Activated CD4-positive, alpha-beta T cell treated with anti-CD3 and anti-CD28 coated beads, Interleukin-2, Interleukin-4, amounts not matched to agents 100 ng/mL and 50 ng/mL, durations not matched to agents 16 hours and 8 hours (primary cell): Measurements from ENCODE around the gene MBP.
"Not testable (repeated sequence)": the region's sequence is repeated elsewhere in the genome, so short reads cannot be mapped to it uniquely, and the experiment has no call there.

ENCODE experiments used
- DNase-seq: peaks from one replicate; pipeline ENCODE4 v3.0.0-alpha.2; 2020; ENCODE audit warnings: low spot score

MBP gene

DNA sequence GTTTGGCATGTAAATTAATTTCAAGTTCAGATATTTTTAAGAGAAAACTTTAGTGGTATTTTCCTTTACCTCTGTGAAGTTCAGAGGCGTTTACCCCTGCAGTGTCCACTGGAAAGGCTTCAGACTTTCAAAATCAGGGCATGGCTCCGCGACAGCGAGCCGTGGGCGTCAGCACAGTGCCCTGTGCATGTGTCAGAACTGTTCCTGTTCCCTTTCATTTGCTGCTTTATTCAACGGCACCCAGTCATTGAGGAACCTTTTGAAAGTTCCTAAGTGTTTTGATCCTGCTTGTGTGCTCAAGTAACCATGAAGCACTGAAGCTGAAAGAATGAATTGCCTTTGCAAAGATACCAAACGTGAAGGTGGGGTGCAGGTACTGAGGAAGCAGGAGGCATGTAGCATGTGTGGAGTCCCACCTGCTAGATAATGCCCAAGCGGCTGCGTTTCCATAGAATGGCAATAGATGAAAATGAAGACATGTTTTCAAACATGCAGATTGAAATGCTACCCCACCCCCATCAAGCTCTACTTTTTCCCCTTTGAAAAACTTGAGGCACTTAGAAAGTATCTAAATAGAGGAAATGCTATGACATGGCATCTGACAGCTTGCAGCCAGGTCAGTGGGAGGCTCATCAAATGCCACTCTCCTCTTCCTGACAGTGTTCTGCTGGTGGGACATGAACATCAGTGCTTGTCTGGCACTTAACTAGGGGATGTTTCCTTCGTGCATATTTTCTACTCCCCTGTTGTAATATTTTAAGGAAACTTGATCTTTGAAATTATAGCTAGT lies 161.6 kb downstream of the MBP start:
- DNase-seq, result no peak

DNA sequence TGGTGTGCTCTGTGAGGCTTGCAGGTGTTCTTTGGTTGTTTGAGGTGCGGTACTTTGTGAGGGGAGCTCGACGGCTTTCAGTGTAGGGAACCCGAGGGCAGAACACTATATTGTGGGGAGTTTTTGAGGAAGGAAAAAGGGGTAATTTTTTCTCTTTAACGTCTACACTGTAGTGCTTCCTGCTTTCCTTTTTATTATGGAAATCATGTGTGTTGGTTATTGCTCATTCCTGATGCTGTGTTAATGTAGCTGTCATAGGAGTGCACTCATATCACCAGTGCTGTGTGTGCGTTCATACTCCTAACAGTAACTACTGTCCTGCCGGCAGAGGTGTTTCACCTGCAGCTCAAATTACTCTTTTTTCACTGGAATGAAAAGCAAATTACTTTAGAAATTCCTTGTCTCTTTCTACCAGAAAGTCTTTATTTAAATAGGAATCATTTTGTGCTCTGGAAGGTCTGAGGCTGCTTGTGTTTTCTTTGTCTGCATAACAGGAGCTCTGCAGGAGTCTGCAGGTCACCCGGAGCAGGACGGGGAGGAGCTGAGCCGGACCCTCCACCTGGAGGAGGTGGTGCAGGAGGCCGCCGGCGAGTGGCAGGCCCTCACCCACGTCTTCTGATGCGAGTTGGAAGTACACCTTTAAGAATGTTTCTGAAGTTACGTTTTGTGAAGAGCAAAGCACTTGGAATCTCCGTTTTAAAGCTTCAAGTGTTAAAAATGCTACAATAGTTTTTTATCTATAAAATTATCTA lies 164.7 kb downstream of the MBP start:
- no peak for DNase-seq

GRCh38 chr18:76967299-76967698 lies 165.3 kb downstream of the MBP start:
- not testable (repeated sequence) for DNase-seq

- not testable (repeated sequence) for DNase-seq
These were observed 166.9 kb downstream of the MBP start for GRCh38 chr18:76965555-76966151.

GRCh38 chr18:76963936-76964335 lies 168.6 kb downstream of the MBP start:
- DNase-seq, result no peak

DNA sequence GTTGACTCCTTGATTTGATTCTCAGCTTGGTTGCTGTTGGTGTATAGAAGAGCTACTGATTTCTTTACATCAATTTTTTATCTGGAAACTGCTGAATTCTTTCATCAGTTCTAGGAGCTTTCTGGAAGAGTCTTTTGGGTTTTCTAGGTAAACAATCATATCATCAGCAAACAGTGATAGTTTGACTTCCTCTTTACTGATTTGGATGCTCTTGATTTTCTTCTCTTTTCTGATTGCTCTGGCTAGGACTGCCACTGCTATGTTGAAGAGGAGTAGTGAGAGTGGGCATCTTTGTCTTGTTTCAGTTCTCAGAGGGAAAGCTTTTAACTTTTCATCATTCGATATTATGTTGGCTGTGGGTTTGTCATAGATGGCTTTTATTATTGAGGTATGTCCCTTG lies 169.7 kb downstream of the MBP start:
- no peak for DNase-seq

DNA sequence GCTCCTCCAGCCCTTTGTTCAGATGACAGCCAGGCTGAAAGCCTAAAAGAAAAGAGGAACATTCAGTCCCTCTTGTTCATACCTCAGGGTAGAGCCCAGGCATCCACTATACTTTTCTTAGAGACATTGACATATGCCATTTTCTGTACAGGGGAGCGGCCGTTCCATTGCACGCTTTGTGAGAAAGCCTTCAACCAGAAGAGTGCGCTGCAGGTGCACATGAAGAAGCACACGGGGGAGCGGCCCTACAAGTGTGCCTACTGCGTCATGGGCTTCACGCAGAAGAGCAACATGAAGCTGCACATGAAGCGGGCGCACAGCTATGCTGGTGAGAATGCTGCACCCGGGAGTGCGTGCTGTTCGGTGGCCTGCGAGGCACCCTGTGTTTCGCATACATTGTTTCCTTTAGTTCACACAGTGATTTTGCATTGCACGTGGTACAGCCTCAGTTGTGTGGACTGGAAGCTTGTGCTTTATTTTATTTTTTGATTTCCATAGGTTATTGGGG lies 172.0 kb downstream of the MBP start:
- DNase-seq, result no peak

DNA sequence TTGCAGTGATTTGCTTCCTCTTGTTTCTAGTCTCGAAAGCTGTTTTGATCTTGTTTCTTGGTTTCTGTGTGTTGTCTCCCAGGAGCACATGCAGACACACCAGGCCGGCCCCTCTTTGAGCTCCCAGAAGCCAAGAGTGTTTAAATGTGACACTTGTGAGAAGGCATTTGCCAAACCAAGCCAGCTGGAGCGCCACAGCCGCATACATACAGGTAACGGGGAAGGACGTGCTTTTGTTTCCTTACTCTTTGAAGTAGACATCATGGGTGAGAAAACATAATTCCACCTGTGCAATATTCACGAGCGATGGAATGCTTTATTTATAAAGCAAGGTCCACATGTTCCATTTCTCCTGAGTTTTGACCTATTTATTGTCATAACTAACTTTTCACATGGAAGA lies 173.0 kb downstream of the MBP start:
- no peak for DNase-seq

- no peak for DNase-seq
These were observed 173.8 kb downstream of the MBP start for GRCh38 chr18:76958692-76959341.

DNA sequence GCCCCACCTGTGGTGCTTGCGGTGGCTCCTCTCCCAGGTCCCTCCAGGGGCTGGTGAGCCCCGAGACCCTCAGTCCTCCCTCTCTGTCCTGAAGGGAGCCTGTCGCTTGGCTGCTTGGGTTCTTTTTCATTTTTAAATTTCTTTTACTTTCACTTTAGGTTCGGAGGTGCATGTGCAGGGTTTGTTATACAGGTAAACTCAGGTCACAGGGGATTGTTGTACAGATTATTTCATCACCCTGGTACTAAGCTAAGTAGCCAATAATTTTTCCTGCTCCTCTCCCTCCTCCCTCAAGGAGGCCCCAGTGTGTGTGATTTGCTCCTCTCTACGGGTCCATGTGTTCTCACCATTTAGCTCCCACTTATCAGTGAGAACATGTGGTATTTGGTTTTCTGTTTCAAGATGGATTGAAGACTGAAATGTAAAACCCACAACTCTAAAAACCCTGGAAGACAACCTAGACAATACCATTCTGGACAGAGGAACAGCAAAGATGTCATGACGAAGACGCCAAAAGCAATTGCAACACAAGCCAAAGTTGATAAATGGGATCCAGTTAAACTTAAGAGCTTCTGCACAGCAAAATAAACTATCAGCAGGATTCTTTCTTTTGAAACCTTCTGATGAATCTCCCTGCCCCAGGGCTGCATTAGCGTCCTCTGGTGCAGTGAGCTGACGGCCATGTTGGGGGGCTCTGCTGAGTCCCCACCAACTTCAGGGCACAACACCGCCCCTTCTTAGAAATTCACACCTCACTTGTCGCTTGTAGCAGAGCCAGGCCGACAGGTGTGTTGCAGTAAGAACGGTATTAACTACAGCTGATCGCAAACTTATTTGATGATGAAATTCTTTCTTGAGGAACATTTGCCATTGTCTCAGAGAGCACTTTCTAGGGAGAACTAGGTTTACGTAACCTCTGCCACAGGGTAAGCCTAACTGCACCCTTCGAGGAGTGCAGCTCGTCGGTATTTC lies 174.9 kb downstream of the MBP start:
- no peak for DNase-seq

GRCh38 chr18:76956648-76957047 lies 175.9 kb downstream of the MBP start:
- no peak for DNase-seq

DNA sequence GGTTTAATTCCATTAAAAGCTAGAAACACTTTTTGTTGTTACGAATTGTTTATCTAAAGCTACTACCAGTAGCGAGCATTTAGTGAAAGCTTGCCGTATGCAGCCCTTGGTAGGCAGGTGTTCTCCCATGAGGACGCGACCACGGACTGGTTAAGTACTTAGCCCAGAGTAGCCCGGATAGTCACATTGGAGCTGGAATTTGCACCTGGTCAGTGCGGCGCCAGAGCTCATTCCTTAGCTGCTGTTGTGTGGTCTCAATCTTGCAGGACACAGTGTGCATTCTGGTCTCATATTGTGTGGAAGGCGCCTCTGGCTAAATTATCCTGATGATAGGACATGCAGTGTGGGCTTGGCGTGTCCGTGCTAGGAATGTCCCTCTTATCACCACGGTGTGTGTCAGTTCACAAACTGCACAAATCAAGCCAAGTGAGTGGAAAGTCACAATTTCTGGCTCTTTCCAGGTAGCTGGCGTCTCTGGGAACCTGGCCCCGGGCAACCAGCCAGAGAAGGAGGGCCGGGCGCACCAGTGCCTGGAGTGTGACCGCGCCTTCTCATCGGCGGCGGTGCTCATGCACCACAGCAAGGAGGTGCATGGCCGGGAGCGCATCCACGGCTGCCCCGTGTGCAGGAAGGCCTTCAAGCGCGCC lies 176.9 kb downstream of the MBP start:
- DNase-seq, result no peak

DNA sequence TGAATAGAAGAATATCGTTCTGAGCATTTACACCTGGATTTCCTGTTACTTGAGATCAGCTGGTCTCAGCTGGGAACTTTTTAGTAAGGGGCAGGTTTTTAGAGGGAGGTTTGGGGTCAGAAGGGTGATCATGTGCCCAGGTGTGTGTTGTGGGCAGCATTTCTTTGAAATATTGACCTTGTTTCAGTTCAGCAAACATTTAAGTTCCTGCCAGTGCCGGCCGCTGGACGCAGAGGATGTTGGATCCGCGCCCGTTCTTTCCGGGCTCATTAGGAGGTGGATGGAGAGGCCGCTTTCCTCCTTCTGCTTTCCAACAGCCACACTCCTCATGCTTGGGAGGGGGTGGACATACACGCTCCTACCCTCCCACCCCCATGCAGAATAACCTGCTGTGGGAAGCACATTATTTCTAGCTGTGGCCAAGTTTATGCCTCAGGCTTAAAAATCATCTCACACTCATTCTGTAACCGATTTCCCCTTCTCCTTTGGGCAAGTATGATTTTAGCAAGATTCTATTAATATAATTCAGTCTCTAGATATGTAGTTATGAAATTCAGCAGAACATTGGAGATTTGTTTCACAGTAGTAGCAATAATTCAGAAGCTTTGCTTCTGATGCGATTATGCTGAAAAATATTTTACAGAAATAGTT lies 178.9 kb downstream of the MBP start:
- DNase-seq, result no peak

GRCh38 chr18:76953156-76953555 lies 179.4 kb downstream of the MBP start:
- no peak for DNase-seq

DNA sequence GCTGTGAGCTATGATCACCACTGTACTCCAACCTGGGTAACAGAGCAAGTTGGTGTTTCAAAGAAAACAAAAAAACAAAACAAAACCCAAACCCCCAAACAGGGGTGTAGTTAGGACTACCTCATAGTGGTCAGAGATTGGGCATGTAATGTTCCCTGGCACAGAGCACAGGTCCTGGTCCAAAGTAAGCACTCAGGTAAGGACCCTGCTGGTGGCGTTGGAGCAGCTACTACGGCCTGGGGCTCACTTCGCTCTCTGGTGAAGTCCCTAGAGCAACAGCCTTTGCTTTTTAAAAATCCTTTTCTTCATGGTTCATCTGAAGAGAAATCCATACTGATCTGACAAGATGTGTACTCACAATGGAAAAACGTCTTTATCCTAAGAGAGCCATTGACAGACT lies 179.8 kb downstream of the MBP start:
- no peak for DNase-seq

- peak; percentile 57 for DNase-seq
These were observed 180.9 kb downstream of the MBP start for GRCh38 chr18:76951456-76952247.

- peak; percentile 33 for DNase-seq
These were observed 184.2 kb downstream of the MBP start for GRCh38 chr18:76948345-76948744.

DNA sequence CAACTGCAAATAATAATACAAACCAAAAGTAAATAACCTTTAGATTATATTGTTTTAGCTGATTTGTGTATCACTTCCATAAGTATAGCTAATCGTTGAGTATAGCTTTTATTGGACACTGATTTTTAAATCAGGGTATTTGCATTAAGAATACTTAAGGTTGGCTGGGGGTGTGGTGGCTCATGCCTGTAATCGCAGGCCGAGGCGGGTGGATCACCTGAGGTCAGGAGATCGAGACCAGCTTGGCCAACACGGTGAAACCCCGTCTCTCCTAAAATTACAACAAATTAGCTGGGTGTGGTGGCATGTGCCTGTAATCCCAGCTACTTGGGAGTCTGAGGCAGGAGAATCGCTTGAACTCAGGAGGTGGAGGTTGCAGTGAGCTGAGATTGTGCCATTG lies 188.2 kb downstream of the MBP start:
- not testable (repeated sequence) for DNase-seq
